ENCODE measurements around the gene TTLL10. TPM values are rescaled to one million over a fixed set of nuclear protein-coding genes. Genes with fewer than 3 reads are reported as not detected.

The TTLL10 gene
- polyA plus RNA-seq, 2 of the 4 experiments (the other 2 are of a cell fraction) = not detected

GRCh38 chr1:1200876-1201810 lies 27.5 kb downstream of the TTLL10 start:
- ChIA-PET POLR2A (interaction anchor here (0.6 kb wide), 1 partner anchor 84 kb away, joined by 4 read pairs; no protein-coding TSS in a partner anchor), CTCF (interaction anchor here (1.2 kb wide), 1 partner anchor 79 kb away, joined by 9 read pairs; no protein-coding TSS in a partner anchor)
- Histone ChIP-seq H3K4me2 (peak overlapping the region; percentile 95), H3K4me1 (no peaks in the 10 kb centered on the region; the same call in 2 of the 3 replicates), H3K9me3 (no peaks in the 10 kb centered on the region), H3K4me3 (peak overlapping the region; percentile 50), H3K27ac (peak overlapping the region; percentile 50 to 85; a peak in 5 of 6 replicates)
- FAIRE-seq (no peak), DNase-seq (ENCODE audit: low read depth in 1 of 2, low spot score in 1 of 2) (peak; percentile 35 to 36), ATAC-seq (peak; percentile 51 to 66; a peak in 4 of 6 replicates)
- 63% methylated on average over 10 of the region's 109 CpGs for WGBS (ENCODE audit: missing lambda C conversion rate)
- TF ChIP-seq ESRRA (IDR thresholded peaks at IDR 0.05; ENCODE audit: borderline replicate concordance, low read length) = no peak
- TF ChIP-seq EP300 (IDR thresholded peaks at IDR 0.05) = no peak
- no peak for TF ChIP-seq JUNB (IDR thresholded peaks at IDR 0.05)
- TF ChIP-seq FOXS1 (CRISPR knock-in tag; IDR thresholded peaks at IDR 0.05) = no peak
- no peak for TF ChIP-seq CBX8 (IDR thresholded peaks at IDR 0.05)
- no peak for TF ChIP-seq BCL3 (IDR thresholded peaks at IDR 0.05)
- no peak for TF ChIP-seq RFX5 (IDR thresholded peaks at IDR 0.05)
- no peak for TF ChIP-seq CHD4 (IDR thresholded peaks at IDR 0.05; ENCODE audit: borderline replicate concordance)
- no peak for TF ChIP-seq CTCF (IDR thresholded peaks at IDR 0.05)
- no peak for TF ChIP-seq MAZ (IDR thresholded peaks at IDR 0.05; ENCODE audit: borderline replicate concordance, low read depth, low read length)
- no peak for TF ChIP-seq NR3C1 (IDR thresholded peaks at IDR 0.05)
- no peak for TF ChIP-seq HES2 (IDR thresholded peaks at IDR 0.05)
- no peak for TF ChIP-seq MAFK (IDR thresholded peaks at IDR 0.05; ENCODE audit: partially characterized antibody)
- no peak for TF ChIP-seq ELK1 (IDR thresholded peaks at IDR 0.05; ENCODE audit: low read depth, low read length)
- TF ChIP-seq ZNF302 (CRISPR knock-in tag; IDR thresholded peaks at IDR 0.05) = no peak
- TF ChIP-seq CBX2 (IDR thresholded peaks at IDR 0.05; ENCODE audit: borderline replicate concordance, low read depth) = no peak
- no peak for TF ChIP-seq SREBF2 (IDR thresholded peaks at IDR 0.05)
- TF ChIP-seq HEYL (CRISPR knock-in tag; IDR thresholded peaks at IDR 0.05) = no peak

- DNase-seq (ENCODE audit: low read depth in 1 of 2, low spot score in 1 of 2) (no peak), FAIRE-seq (no peak), ATAC-seq (no peak)
- ChIA-PET CTCF (no interaction called here), POLR2A (no interaction called here)
- TF ChIP-seq FOSL2 (IDR thresholded peaks at IDR 0.05) (no peak), FOSL2 (CRISPR knock-in tag; IDR thresholded peaks at IDR 0.05) (no peak), POLR2AphosphoS2 (conservative IDR thresholded peaks at IDR 0.05; ENCODE audit: low read length) (no peak)
- H3K9me3 ChIP-seq = no peaks in the 10 kb centered on the region
- no peak overlapping the region for H3K4me2 ChIP-seq
- no peak overlapping the region for H3K27ac ChIP-seq
- H3K4me3 ChIP-seq = no peak overlapping the region
- H3K4me1 ChIP-seq = no peaks in the 10 kb centered on the region; the same call in 2 of the 3 replicates
- WGBS (ENCODE audit: missing lambda C conversion rate) = 30% methylated on average over 2 of the region's 27 CpGs
These were observed 29.3 kb downstream of the TTLL10 start for GRCh38 chr1:1202831-1203560.
